GM20000 (cell line): ENCODE measurements around the gene LPP.

Experiments
- DNase-seq: peaks from one replicate; pipeline ENCODE4 v3.0.0; 2012; ENCODE audit warnings: low spot score
- TF ChIP-seq, protein P1 (sequence below): IDR thresholded peaks from 2 replicates; pipeline ENCODE4 v1.5.1; 2012; ENCODE audit warnings: mild to moderate bottlenecking, control low read depth; ENCODE audit errors: extremely low read depth, missing control alignments

Gene LPP

GRCh38 chr3:188184649-188185048, 30.7 kb downstream of the LPP start:
- TF ChIP-seq, protein P1, sequence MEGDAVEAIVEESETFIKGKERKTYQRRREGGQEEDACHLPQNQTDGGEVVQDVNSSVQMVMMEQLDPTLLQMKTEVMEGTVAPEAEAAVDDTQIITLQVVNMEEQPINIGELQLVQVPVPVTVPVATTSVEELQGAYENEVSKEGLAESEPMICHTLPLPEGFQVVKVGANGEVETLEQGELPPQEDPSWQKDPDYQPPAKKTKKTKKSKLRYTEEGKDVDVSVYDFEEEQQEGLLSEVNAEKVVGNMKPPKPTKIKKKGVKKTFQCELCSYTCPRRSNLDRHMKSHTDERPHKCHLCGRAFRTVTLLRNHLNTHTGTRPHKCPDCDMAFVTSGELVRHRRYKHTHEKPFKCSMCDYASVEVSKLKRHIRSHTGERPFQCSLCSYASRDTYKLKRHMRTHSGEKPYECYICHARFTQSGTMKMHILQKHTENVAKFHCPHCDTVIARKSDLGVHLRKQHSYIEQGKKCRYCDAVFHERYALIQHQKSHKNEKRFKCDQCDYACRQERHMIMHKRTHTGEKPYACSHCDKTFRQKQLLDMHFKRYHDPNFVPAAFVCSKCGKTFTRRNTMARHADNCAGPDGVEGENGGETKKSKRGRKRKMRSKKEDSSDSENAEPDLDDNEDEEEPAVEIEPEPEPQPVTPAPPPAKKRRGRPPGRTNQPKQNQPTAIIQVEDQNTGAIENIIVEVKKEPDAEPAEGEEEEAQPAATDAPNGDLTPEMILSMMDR, result no peak
- no peak for DNase-seq

DNA sequence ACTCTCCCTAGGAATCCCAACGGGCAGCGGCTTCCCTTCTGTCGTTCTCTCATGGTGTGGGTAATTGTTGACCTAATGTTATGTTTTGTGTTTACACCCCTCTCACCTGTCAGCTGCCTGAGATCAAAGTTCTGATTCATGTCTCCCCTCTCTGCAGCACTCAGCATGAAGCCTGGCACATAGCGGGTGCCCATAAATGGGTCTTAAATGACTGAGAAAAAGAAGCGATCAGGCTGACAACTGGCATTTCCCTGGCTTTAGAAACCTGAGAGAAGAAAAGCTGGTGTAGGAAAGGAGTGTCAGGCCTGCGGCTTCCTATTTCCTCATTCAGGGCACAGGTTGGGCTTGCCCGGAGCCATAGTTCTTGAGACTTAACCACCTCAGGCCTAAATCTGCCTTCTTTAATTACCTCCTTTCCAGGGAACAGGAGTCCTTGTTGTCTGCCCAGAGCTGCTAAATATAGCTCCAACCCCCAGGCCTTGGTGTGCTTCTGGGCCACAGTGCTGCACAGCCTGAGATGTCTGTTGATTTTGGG, 31.8 kb downstream of the LPP start:
- TF ChIP-seq, protein P1, result no peak
- no peak for DNase-seq

DNA sequence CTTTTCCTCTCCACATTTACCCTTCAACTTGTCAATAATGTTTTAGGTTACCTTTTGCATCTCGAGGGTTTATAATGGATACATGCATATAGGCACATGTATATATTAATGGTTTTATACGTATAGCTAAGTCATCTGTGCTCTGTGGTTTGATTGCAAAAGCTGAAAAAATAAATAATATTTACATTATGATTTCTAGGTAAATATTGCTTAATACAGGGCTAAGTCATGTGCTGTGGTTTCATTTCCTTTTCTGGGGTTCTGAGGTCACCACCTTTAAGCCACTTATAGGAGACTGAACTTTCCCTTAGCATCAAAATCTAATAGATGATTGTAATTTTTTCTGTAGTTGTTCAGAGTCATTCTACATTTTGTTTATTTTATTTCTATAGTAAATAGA, 33.1 kb downstream of the LPP start:
- DNase-seq, result no peak

GRCh38 chr3:188188911-188189310, 35.0 kb downstream of the LPP start:
- no peak for DNase-seq
- TF ChIP-seq, protein P1, result no peak

More for the DNA sequence above, 33.1 kb downstream of the LPP start:
- TF ChIP-seq, protein P1, result no peak

GRCh38 chr3:188191460-188191859, 37.5 kb downstream of the LPP start:
- TF ChIP-seq, protein P1, result no peak
- no peak for DNase-seq

- TF ChIP-seq, protein P1, result no peak
- no peak for DNase-seq
These were observed 38.1 kb downstream of the LPP start for GRCh38 chr3:188192034-188192433.

DNA sequence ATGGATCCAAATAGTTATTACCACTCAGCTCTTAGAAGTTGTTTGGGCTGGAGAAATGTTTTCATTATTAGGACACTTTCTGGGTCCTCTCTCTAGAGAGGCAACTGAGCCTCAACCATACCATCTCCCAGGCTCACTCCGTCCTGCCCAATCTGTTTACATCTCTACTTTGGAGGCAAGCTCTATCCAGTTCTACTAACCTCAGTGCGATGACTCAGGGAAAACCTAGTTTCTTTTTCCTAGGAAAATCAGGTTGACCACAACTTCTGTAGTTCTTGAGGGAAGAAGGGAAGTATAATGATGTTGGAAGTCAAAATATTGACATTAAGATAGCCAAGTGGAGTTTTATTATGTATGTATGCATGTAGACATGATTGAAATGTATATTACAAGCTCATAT, 40.4 kb downstream of the LPP start:
- TF ChIP-seq, protein P1, result no peak
- no peak for DNase-seq
